Muscle of leg (tissue), 11 donors: ENCODE measurements around the gene STX1A. TPM values are rescaled to one million over a fixed set of nuclear protein-coding genes. Genes with fewer than 3 reads are reported as not detected.

Experiments
- DNase-seq: peaks from one replicate; pipeline ENCODE4 v3.0.0; 2013
- H3K27ac ChIP-seq: one replicate; pipeline ENCODE4 v1.5.1; 2013; ENCODE audit warnings: mild to moderate bottlenecking, low read length, control low read depth
- H3K27me3 ChIP-seq: one replicate; pipeline ENCODE4 v1.6.1; 2013; ENCODE audit warnings: low read length; ENCODE audit not compliant: control insufficient read depth, insufficient read depth
- H3K36me3 ChIP-seq: one replicate; pipeline ENCODE4 v1.6.1; 2013; ENCODE audit warnings: low read length; ENCODE audit not compliant: control insufficient read depth, insufficient read depth
- H3K4me1 ChIP-seq: one replicate; pipeline ENCODE4 v1.6.1; 2013; ENCODE audit warnings: low read length; ENCODE audit not compliant: control insufficient read depth, insufficient read depth
- H3K4me3 ChIP-seq: one replicate; pipeline ENCODE4 v1.5.1; 2013; ENCODE audit warnings: low read length, control low read depth
- H3K9me3 ChIP-seq: replicated peaks from 2 replicates; pipeline ENCODE4 v1.6.1; 2013; ENCODE audit warnings: low read depth, low read length; ENCODE audit not compliant: control insufficient read depth
- WGBS: methylation state at CpG from one replicate; pipeline ENCODE4 v1.1.5; 2013; ENCODE audit warnings: missing lambda C conversion rate; ENCODE audit not compliant: insufficient coverage; 5-methylcytosine and 5-hydroxymethylcytosine counted together
- polyA plus RNA-seq, 8 donors: library from polyadenylated mRNA; unstranded; fragments of 120-200 nt; gene quantifications; one replicate each; pipeline versions ENCODE4 v1.2.1 to v1.2.3, GENCODE V29; 2013; ENCODE audit warnings: inconsistent platforms in 1 of 8, low replicate concordance in 1 of 8; ENCODE audit not compliant: insufficient read length in 8 of 8, insufficient read depth in 1 of 8
- total RNA-seq: library from RNA; stranded (reverse); fragments of 120-200 nt; gene quantifications from one replicate; pipeline ENCODE4 v1.2.4, GENCODE V29; 2013

The STX1A gene
- total and polyA plus RNA-seq, 9 donors: 6.5 to 17.9 (median 11.0) TPM

DNA sequence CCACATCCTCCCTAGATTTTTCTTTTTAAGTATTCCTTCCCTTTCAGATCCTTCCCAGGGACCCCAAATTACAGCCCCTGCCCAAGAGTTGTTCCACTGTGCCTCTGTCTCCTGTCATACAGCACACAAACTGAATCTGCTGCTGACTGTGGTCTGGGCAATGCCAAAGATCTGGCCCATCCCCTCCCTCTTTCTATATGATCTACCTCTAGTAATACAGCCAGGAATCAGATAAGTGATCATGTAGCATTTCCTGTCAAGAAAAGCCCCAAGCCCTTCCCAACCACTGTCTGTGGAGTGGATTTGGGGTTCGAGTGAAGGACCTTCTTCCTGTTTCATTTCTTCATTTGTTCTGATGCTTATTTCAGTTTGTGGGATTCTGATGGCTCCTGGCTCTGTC lies 6.7 kb downstream of the STX1A start:
- Histone ChIP-seq H3K36me3 (peaks cover 10% of the 10 kb centered on the region), H3K27me3 (no peaks in the 10 kb centered on the region), H3K9me3 (no peaks in the 10 kb centered on the region), H3K27ac (no peak overlapping the region), H3K4me1 (peaks cover 27% of the 10 kb centered on the region), H3K4me3 (no peak overlapping the region)
- WGBS: no CpG with 5 or more reads among the region's 1 CpG
- no peak for DNase-seq

GRCh38 chr7:73708961-73709549 lies 10.4 kb downstream of the STX1A start:
- Histone ChIP-seq H3K9me3 (no peaks in the 10 kb centered on the region), H3K4me3 (no peak overlapping the region), H3K36me3 (peaks cover 25% of the 10 kb centered on the region), H3K4me1 (peaks cover 34% of the 10 kb centered on the region), H3K27me3 (no peaks in the 10 kb centered on the region), H3K27ac (no peak overlapping the region)
- DNase-seq: no peak
- WGBS: 82% methylated on average over 12 of the region's 16 CpGs

GRCh38 chr7:73707045-73707631 lies 12.3 kb downstream of the STX1A start:
- 73% methylated on average over 13 of the region's 15 CpGs for WGBS
- DNase-seq: peak; percentile 31
- peaks cover 35% of the 10 kb centered on the region for H3K36me3 ChIP-seq
- peaks cover 40% of the 10 kb centered on the region for H3K4me1 ChIP-seq
- H3K9me3 ChIP-seq: no peaks in the 10 kb centered on the region
- H3K27me3 ChIP-seq: no peaks in the 10 kb centered on the region
- no peak overlapping the region for H3K27ac ChIP-seq
- H3K4me3 ChIP-seq: no peak overlapping the region

GRCh38 chr7:73706126-73707044 lies 13.1 kb downstream of the STX1A start:
- peaks cover 40% of the 10 kb centered on the region for H3K4me1 ChIP-seq
- H3K27me3 ChIP-seq: no peaks in the 10 kb centered on the region
- H3K9me3 ChIP-seq: no peaks in the 10 kb centered on the region
- peaks cover 42% of the 10 kb centered on the region for H3K36me3 ChIP-seq
- no peak overlapping the region for H3K4me3 ChIP-seq
- 69% methylated on average over 22 of the region's 25 CpGs for WGBS
- DNase-seq: no peak
- peak overlapping the region; percentile 35 for H3K27ac ChIP-seq

DNA sequence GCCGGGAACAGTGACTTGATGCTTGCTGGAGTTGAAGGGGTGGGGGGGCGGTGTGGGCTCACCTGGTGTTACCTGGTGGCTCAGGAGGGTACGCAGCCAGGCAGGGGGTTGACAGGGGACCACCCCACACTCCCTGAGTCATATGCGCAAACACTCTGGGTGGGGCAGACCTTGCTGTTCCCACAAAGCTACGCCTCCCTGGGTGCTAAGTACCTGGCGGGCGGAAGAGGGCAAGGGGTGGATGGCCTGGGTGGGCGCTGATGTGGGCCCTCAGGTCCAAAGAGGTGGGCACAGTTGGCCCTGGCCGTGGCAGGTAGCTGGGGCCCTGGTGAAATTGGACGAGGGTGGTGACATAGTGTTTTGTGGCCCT lies 13.9 kb downstream of the STX1A start:
- peaks cover 40% of the 10 kb centered on the region for H3K4me1 ChIP-seq
- WGBS: 100% methylated on average over 4 of the region's 10 CpGs
- H3K27ac ChIP-seq: peak overlapping the region; percentile 1

GRCh38 chr7:73704640-73705550 lies 14.6 kb downstream of the STX1A start:
- H3K36me3 ChIP-seq: peaks cover 57% of the 10 kb centered on the region
- H3K4me3 ChIP-seq: no peak overlapping the region
- H3K27me3 ChIP-seq: no peaks in the 10 kb centered on the region
- H3K4me1 ChIP-seq: peaks cover 40% of the 10 kb centered on the region
- peak; percentile 38 for DNase-seq
- no peaks in the 10 kb centered on the region for H3K9me3 ChIP-seq
- WGBS: 48% methylated on average over 8 of the region's 23 CpGs
- peak overlapping the region; percentile 77 for H3K27ac ChIP-seq

More for the DNA sequence above, 13.9 kb downstream of the STX1A start:
- Histone ChIP-seq H3K9me3 (no peaks in the 10 kb centered on the region), H3K4me3 (no peak overlapping the region), H3K36me3 (peaks cover 51% of the 10 kb centered on the region), H3K27me3 (no peaks in the 10 kb centered on the region)
- no peak for DNase-seq

DNA sequence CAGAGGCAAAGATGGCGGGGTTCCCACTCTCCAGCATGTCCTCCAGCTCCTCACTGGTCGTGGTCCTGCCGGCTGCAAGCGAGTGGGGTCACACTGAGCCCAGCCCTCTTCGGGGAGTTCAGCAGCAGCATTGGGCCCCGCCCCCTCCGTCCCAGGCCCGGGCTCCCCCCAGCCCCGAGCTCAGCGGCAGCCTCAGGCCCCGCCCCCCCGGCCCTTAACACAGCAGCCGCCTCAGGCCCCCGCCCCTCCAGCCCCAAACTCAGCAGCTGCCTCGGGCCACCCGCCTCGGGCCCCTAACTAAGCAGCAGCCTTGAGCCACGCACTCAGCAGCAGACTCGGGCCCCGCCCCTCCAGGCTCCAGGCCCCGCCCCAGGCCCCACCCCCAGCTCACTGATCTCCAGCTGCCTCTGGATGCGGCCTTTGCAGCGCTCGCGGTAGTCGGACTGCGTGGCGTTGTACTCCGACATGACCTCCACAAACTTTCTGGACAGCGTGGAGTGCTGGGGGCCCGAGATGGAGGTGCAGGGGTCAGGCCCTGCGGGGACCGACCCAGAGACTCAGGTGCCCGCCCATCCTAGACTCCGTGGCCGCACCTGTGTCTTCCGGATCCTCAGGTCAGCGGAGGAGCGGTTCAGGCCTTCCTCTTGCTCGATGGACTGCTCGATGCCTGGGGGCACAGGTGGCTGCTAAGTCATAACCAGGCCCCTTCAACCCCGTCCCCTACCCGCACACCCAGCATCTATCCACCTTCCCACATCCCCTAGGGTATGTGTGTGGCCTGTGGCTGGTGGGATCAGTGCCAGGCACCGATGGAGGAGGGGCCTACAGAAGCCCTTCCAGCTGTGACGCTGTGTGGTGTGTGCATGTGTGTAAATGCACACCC lies 15.5 kb downstream of the STX1A start:
- peaks cover 62% of the 10 kb centered on the region for H3K36me3 ChIP-seq
- peak overlapping the region; percentile 77 for H3K27ac ChIP-seq
- WGBS: 7% methylated on average over 23 of the region's 45 CpGs
- DNase-seq: peak; percentile 93
- no peaks in the 10 kb centered on the region for H3K27me3 ChIP-seq
- peak overlapping the region; percentile 0 for H3K4me3 ChIP-seq
- no peaks in the 10 kb centered on the region for H3K9me3 ChIP-seq
- H3K4me1 ChIP-seq: peaks cover 40% of the 10 kb centered on the region

- H3K9me3 ChIP-seq: no peaks in the 10 kb centered on the region
- no peaks in the 10 kb centered on the region for H3K27me3 ChIP-seq
- 40% methylated on average over 11 of the region's 13 CpGs for WGBS
- peak overlapping the region; percentile 76 for H3K27ac ChIP-seq
- DNase-seq: no peak
- H3K36me3 ChIP-seq: peaks cover 64% of the 10 kb centered on the region
- H3K4me1 ChIP-seq: peaks cover 40% of the 10 kb centered on the region
- no peak overlapping the region for H3K4me3 ChIP-seq
These were observed 16.2 kb downstream of the STX1A start for GRCh38 chr7:73703225-73703624.

DNA sequence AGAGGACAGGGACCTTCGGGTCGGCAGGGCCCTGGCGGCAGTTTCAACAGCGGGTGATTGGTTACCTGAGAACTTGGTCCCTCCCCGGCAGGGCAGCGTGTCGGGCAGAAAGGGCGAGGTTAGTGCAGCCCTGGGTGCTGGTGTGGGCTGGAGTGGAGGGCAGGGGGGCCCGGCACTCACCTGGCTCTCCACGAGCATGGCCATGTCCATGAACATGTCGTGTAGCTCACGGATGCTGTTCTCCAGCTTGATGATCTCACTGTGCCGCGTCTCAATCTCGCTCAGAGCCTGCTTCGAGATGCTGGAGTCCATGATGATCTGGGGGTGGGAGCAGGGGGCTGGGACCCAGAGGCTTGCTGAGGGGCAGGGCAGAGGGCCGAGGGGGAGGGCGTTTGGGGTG lies 16.8 kb downstream of the STX1A start:
- Histone ChIP-seq H3K27ac (no peak overlapping the region), H3K4me3 (no peak overlapping the region), H3K4me1 (peaks cover 40% of the 10 kb centered on the region), H3K36me3 (peaks cover 69% of the 10 kb centered on the region), H3K27me3 (no peaks in the 10 kb centered on the region), H3K9me3 (no peaks in the 10 kb centered on the region)
- 85% methylated on average over 17 of the region's 18 CpGs for WGBS
- no peak for DNase-seq
